ENCODE data around the gene NOL3.

- TF ChIP-seq RAD21 (IDR thresholded peaks at IDR 0.05; ENCODE audit: low read depth) (no peak), CEBPB (IDR thresholded peaks at IDR 0.05) (no peak), EP300 (IDR thresholded peaks at IDR 0.05; ENCODE audit: borderline replicate concordance) (no peak), TCF12 (IDR thresholded peaks at IDR 0.05; ENCODE audit: low read depth) (no peak), YY1 (IDR thresholded peaks at IDR 0.05; ENCODE audit: low read depth) (no peak), MAX (IDR thresholded peaks at IDR 0.05) (no peak), TEAD4 (IDR thresholded peaks at IDR 0.05) (no peak), USF1 (IDR thresholded peaks at IDR 0.05) (no peak), TAF1 (IDR thresholded peaks at IDR 0.05; ENCODE audit: low read depth) (no peak), CREB1 (IDR thresholded peaks at IDR 0.05; ENCODE audit: low read depth) (no peak), ZBTB7A (IDR thresholded peaks at IDR 0.05; ENCODE audit: low read depth) (no peak), EGR1 (IDR thresholded peaks at IDR 0.05) (no peak), NFIC (IDR thresholded peaks at IDR 0.05) (no peak)
- TF ChIP-seq, protein P1, sequence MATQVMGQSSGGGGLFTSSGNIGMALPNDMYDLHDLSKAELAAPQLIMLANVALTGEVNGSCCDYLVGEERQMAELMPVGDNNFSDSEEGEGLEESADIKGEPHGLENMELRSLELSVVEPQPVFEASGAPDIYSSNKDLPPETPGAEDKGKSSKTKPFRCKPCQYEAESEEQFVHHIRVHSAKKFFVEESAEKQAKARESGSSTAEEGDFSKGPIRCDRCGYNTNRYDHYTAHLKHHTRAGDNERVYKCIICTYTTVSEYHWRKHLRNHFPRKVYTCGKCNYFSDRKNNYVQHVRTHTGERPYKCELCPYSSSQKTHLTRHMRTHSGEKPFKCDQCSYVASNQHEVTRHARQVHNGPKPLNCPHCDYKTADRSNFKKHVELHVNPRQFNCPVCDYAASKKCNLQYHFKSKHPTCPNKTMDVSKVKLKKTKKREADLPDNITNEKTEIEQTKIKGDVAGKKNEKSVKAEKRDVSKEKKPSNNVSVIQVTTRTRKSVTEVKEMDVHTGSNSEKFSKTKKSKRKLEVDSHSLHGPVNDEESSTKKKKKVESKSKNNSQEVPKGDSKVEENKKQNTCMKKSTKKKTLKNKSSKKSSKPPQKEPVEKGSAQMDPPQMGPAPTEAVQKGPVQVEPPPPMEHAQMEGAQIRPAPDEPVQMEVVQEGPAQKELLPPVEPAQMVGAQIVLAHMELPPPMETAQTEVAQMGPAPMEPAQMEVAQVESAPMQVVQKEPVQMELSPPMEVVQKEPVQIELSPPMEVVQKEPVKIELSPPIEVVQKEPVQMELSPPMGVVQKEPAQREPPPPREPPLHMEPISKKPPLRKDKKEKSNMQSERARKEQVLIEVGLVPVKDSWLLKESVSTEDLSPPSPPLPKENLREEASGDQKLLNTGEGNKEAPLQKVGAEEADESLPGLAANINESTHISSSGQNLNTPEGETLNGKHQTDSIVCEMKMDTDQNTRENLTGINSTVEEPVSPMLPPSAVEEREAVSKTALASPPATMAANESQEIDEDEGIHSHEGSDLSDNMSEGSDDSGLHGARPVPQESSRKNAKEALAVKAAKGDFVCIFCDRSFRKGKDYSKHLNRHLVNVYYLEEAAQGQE (IDR thresholded peaks at IDR 0.05; ENCODE audit: low read depth): no peak
Measured at GRCh38 chr16:67166110-67166547, 4.2 kb upstream of the NOL3 start.
